Activated naive CD4-positive, alpha-beta T cell treated with Interleukin-2 at 50 U/mL for 16 hours (primary cell): ENCODE results near the gene LRRN2.
"Not testable (repeated sequence)": the region's sequence is repeated elsewhere in the genome, so short reads cannot be mapped to it uniquely, and the experiment has no call there.

Source experiments
- DNase-seq: peaks from one replicate; pipeline ENCODE4 v3.0.0-alpha.2; 2020

LRRN2 gene

DNA sequence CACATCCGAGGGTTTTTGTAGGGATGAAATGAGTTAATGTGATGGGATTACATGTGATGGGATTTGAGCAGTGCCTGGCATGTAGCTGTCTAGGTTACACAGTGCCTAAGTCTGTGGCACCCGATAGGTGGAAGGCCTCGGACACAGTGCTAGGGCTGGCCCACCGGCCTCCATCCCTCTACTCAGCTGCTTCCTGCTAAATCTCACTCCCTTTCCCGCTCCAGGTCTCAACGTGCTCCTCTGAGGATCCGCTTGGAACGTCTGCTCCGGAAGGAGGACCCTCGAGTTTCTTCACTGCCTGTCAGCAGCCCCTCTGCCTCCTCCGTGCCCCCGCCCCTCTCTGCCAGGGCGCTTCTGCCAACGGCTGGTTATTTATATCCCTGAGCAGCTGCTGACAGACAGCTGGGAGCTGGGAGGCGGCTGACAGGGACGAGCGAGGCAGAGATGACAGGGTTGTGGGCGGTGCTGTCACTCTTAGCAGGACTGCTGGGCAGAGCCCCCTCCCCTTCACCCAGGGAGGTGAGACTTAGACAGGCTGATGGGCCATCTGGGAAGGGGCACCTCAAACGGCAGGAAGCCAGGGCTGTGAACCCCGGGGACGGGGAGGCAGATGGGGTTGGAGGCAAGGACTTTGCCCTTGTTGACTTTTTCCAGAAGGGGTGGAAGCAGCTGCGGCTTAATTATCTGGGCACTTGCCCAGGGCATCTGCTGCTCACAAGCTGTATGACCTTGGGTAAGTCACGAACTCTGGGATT is 26.6 kb upstream of the LRRN2 start:
- DNase-seq = no peak

DNA sequence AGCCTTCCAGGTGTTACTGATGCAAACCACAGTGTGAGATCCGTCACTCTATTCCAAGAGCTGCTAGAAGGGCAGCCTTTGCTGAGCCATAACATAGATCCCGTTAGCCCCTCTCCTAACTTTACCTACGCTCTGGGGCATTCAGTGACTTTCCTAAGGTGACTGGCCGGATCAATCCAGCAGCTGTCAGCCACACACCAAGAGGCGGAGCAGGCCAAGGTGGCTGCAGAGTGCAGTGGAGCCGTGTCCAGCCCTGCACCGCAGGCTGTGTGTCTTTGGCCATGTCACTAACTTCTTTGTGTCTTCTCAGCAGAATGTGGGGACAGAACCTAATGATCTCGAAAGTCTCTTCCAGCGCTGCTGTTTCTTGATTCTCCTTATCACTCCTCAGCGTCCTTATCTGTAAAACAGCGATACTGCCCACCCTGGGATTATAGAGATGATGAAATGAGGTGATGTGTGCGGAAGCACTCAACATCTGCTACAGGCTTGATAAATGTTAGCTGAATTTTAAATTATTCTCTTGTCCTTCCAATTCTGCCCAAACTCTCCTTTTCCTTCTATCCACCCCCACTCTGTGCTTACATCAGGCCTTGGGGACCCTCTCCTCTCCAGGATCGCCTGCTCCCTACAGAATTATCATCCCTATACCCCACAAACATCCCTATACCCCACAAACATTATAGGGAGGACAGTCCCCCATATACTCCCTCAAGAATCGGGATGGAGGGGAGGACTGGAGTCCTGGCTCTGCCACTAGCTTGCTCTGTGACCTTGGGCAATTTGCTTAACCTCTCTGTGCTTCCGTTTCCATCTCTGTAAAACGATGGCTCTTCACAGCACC is 25.8 kb upstream of the LRRN2 start:
- DNase-seq = no peak

GRCh38 chr1:204709960-204710912 is 24.7 kb upstream of the LRRN2 start:
- no peak for DNase-seq

GRCh38 chr1:204709021-204709420 is 23.5 kb upstream of the LRRN2 start:
- DNase-seq = no peak

- DNase-seq = no peak
These were observed 21.4 kb upstream of the LRRN2 start for GRCh38 chr1:204706838-204707509.

- no peak for DNase-seq
These were observed 20.6 kb upstream of the LRRN2 start for GRCh38 chr1:204705888-204706837.

GRCh38 chr1:204705493-204705811 is 19.9 kb upstream of the LRRN2 start:
- DNase-seq = no peak

- no peak for DNase-seq
These were observed 19.4 kb upstream of the LRRN2 start for GRCh38 chr1:204704794-204705492.

GRCh38 chr1:204703826-204704612 is 18.5 kb upstream of the LRRN2 start:
- DNase-seq = no peak

DNA sequence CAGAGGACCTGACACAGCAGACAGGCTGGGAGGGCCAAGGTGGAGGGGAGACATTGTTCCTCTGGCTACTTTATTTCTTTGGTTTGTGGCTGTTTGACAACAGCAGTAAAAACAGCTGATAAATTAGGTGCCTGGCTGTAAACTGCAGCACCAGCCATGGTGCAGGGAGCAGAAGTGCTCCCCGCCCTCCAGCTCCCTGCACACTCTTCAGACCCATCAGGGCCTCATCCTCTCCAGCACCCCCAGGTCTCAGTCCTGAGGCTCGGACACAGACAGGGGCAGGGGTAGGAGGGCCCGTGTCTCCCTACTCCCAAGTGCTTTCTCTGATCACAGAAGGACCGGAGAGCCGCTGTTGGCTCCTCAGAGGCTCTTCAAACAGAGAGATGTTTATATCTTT is 17.7 kb upstream of the LRRN2 start:
- no peak for DNase-seq

DNA sequence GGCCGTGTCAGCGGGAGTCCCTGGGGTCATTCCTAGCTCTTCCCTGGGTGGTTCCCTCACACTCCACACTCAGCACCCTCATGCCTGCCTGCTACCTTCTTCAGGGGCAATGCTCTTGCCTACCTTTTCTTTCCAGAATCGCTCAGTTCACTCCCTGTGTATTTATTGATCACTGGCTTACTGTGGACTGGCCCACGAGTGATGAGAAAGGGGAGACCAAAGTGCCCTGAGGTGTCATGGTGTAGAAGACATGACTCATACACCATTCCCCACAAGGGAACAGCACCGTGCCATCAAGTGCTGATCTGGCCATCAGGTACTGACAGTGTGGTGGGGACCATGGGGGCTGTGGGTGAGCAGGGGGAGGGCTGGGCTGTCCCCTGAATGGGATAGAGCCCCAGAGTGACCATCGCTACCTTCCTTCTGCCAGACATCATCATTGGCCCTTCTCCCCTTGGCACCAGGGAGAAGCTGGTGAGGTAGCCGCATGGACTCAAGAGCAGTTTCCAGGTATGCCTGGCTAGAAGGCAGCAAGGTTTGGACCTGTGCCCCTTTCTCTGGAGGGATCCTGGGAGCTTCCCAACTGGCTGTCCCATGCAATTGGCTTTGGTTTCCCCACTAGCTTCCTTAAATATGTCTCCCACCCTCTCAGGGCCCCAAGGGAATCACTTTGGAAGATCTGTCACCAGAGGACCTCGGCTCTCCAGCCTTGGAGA is 17.2 kb upstream of the LRRN2 start:
- DNase-seq = no peak

GRCh38 chr1:204701229-204701628 is 15.7 kb upstream of the LRRN2 start:
- no peak for DNase-seq

GRCh38 chr1:204697893-204698292 is 12.4 kb upstream of the LRRN2 start:
- DNase-seq = no peak

DNA sequence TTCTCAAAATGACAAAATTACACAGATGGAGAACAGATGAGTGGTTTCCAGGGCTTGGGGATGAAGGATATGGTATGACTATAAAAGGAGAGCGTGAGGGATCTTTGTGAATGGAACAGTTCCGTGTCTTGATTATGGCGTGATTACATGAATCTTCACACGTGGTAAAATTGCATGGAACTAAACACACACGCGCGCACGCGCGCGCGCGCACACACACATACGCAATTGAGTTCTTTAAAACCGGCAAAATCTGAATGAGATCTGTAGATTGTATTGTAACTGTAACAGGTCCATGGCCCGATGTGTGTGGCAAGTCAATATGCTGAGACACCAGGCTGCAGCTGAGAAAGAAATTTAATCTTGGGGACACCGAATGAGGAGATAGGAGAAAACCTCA is 11.1 kb upstream of the LRRN2 start:
- DNase-seq = no peak

DNA sequence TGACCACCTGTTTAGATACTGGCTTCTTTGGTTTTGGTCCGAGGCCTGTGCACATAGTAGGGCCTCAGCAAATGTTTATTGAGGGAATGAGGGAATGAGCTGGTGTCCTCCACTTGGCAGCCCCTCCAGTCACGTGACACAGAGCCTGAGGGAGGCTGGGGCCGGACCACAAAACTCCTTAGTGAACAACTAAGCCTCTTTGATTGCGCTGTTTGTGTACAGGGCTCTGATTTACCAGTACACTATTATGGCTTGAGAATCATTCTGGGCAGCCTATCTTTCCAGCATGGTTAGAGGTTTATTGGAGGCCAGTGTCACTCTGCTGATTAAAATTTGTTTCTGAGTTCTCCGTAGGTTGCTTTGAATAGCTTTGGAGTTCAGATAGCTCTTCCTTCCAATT is 10.2 kb upstream of the LRRN2 start:
- no peak for DNase-seq

- no peak for DNase-seq
These were observed 8.6 kb upstream of the LRRN2 start for GRCh38 chr1:204694145-204694544.

- no peak for DNase-seq
These were observed 7.4 kb upstream of the LRRN2 start for GRCh38 chr1:204692841-204693356.

DNA sequence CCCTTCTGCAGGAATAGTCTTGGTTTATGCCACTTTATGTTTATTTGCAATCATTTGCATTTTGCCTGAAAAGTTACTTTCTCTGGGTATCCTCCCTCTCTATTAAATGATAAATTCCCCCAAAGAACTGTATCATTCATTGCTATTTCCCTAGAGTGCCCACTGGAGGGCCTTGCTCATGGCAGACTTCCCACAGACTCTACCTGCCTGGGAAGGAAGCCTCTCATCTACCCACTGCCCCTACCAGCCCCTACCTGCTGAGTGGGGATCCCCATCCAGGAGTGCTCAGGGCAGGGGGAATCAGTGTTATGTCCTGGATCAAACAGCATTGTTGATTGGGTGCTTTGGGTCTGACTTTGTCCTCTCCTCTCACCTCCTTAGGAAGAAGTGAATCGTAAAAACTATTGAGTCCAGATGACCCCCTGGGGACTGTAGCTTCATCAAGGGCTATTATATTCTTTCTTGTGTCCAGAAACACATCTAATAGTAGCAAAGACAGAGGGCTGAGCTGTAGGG is 6.8 kb upstream of the LRRN2 start:
- no peak for DNase-seq

GRCh38 chr1:204691328-204691730 is 5.8 kb upstream of the LRRN2 start:
- DNase-seq = not testable (repeated sequence)
